Activated CD4-positive, alpha-beta memory T cell treated with anti-CD3 and anti-CD28 coated beads, Interleukin-2, amount 10 ng/mL, durations not matched to agents 7 days and 5 days (primary cell): Measurements from ENCODE around the gene MPZ. TPM values are rescaled to one million over a fixed set of nuclear protein-coding genes. Genes with fewer than 3 reads are reported as not detected.

Source experiments
- CTCF ChIA-PET: fragments of 350-600 bp; sonication (Branson Sonifier 250); formaldehyde crosslinking; loops from one replicate; lab custom pipeline; 2021; ENCODE audit warnings: antibody characterized with exemption, inconsistent platforms; lab: Charles Lee
- POLR2A ChIA-PET: fragments of 350-600 bp; sonication (Branson Sonifier 250); formaldehyde crosslinking; loops from one replicate; lab custom pipeline; 2021; ENCODE audit warnings: antibody characterized with exemption; lab: Charles Lee
- DNase-seq: peaks from one replicate; pipeline ENCODE4 v3.0.0-alpha.2; 2020
- H3K27ac Mint-ChIP-seq: one replicate; pipeline ENCODE4 v1.8.0; 2021; ENCODE audit warnings: mild to moderate bottlenecking, mixed read lengths
- H3K27me3 Mint-ChIP-seq: one replicate; pipeline ENCODE4 v1.8.0; 2021; ENCODE audit warnings: mixed read lengths
- H3K36me3 Mint-ChIP-seq: one replicate; pipeline ENCODE4 v1.8.0; 2021; ENCODE audit warnings: low read depth, mixed read lengths
- H3K4me1 Mint-ChIP-seq: one replicate; pipeline ENCODE4 v1.8.0; 2021; ENCODE audit warnings: mixed read lengths
- H3K4me3 Mint-ChIP-seq: one replicate; pipeline ENCODE4 v1.8.0; 2021; ENCODE audit warnings: mild to moderate bottlenecking, mixed read lengths
- H3K9me3 Mint-ChIP-seq: one replicate; pipeline ENCODE4 v1.8.0; 2021; ENCODE audit warnings: mixed read lengths
- total RNA-seq, 2 experiments: library from RNA; stranded (reverse); gene quantifications; one replicate each; pipeline ENCODE4 v1.2.3, GENCODE V29; 2021

The MPZ gene
- total RNA-seq, 2 experiments from 2014 or later = 5.9 to 8.1 TPM

- Mint-ChIP-seq H3K9me3 (no peaks in the 10 kb centered on the region), H3K4me3 (peak within 1 kb of the TSS; percentile 93), H3K36me3 (peaks cover 10% of the 10 kb centered on the region), H3K27ac (peak within 1 kb of the TSS; percentile 95), H3K4me1 (peaks cover 20% of the 10 kb centered on the region), H3K27me3 (peaks cover 3% of the 10 kb centered on the region)
- CTCF ChIA-PET = interaction anchor here (0.5 to 2.9 kb wide), 12 partner anchors 8 to 217 kb away, joined by 3 to 17 read pairs (median 3); partner anchors contain the start of genes CFAP126, NDUFS2 and TOMM40L
- POLR2A ChIA-PET = interaction anchor here (0.6 to 3.0 kb wide), 23 partner anchors 8 to 412 kb away, joined by 3 to 28 read pairs (median 4); partner anchors contain the start of genes ARHGAP30, CFAP126, NDUFS2 and NIT1
- peak; percentile 91 for DNase-seq
These were observed 4.6 kb upstream of the MPZ start, which contains the start of gene SDHC for GRCh38 chr1:161314201-161314981. Gene SDHC (plus strand): TSS chr1:161314381. CDS start chr1:161314406, 25 bp downstream.

GRCh38 chr1:161313554-161314200 lies 3.9 kb upstream of the MPZ start:
- ChIA-PET POLR2A (interaction anchor here (0.6 to 3.0 kb wide), 18 partner anchors 8 to 412 kb away, joined by 3 to 28 read pairs (median 4); partner anchors contain the start of genes CFAP126, NDUFS2, NIT1 and PFDN2), CTCF (interaction anchor here (1.1 to 2.9 kb wide), 10 partner anchors 9 to 112 kb away, joined by 3 to 17 read pairs (median 4); partner anchors contain the start of genes CFAP126, NDUFS2 and TOMM40L)
- Mint-ChIP-seq H3K4me1 (peaks cover 20% of the 10 kb centered on the region), H3K36me3 (peaks cover 10% of the 10 kb centered on the region), H3K27ac (peak overlapping the region; percentile 95), H3K9me3 (no peaks in the 10 kb centered on the region), H3K4me3 (peak overlapping the region; percentile 93), H3K27me3 (peaks cover 3% of the 10 kb centered on the region)
- no peak for DNase-seq

- CTCF ChIA-PET = interaction anchor here (1.0 to 1.1 kb wide), 2 partner anchors 119 to 126 kb away, joined by 3 read pairs; no protein-coding TSS in a partner anchor
These were observed 1.9 kb upstream of the MPZ start for GRCh38 chr1:161311595-161312181.

GRCh38 chr1:161307892-161308638 lies 1.7 kb downstream of the MPZ start:
- POLR2A ChIA-PET = interaction anchor here (0.6 kb wide), 1 partner anchor 128 kb away, joined by 3 read pairs; no protein-coding TSS in a partner anchor
- no peak overlapping the region for H3K4me3 Mint-ChIP-seq

More at GRCh38 chr1:161311595-161312181, 1.9 kb upstream of the MPZ start:
- Mint-ChIP-seq H3K4me1 (peaks cover 25% of the 10 kb centered on the region), H3K27me3 (peaks cover 3% of the 10 kb centered on the region), H3K4me3 (no peak overlapping the region), H3K9me3 (no peaks in the 10 kb centered on the region), H3K27ac (no peak overlapping the region), H3K36me3 (peaks cover 7% of the 10 kb centered on the region)
- POLR2A ChIA-PET = no interaction called here
- no peak for DNase-seq

GRCh38 chr1:161307230-161307768 lies 2.5 kb downstream of the MPZ start:
- peaks cover 7% of the 10 kb centered on the region for H3K36me3 Mint-ChIP-seq
- H3K9me3 Mint-ChIP-seq = no peaks in the 10 kb centered on the region
- no peak for DNase-seq
- peaks cover 3% of the 10 kb centered on the region for H3K27me3 Mint-ChIP-seq
- H3K27ac Mint-ChIP-seq = peak overlapping the region; percentile 55
- H3K4me3 Mint-ChIP-seq = peak overlapping the region; percentile 15
- H3K4me1 Mint-ChIP-seq = peaks cover 37% of the 10 kb centered on the region
- ChIA-PET CTCF (interaction anchor here (1.1 to 4.2 kb wide), 5 partner anchors 12 to 142 kb away, joined by 4 to 36 read pairs (median 8); partner anchors contain the start of genes PPOX and TOMM40L), POLR2A (interaction anchor here (2.3 to 2.5 kb wide), 2 partner anchors 7 to 125 kb away, joined by 5 to 28 read pairs; partner anchors contain the start of gene SDHC)

More at GRCh38 chr1:161307892-161308638, 1.7 kb downstream of the MPZ start:
- no peak for DNase-seq
- H3K27me3 Mint-ChIP-seq = peaks cover 3% of the 10 kb centered on the region
- no peak overlapping the region for H3K27ac Mint-ChIP-seq
- CTCF ChIA-PET = interaction anchor here (1.1 to 4.2 kb wide), 3 partner anchors 11 to 82 kb away, joined by 6 to 36 read pairs (median 17); partner anchors contain the start of gene TOMM40L
- peaks cover 7% of the 10 kb centered on the region for H3K36me3 Mint-ChIP-seq
- peaks cover 37% of the 10 kb centered on the region for H3K4me1 Mint-ChIP-seq
- H3K9me3 Mint-ChIP-seq = no peaks in the 10 kb centered on the region

GRCh38 chr1:161305867-161306519 lies 3.8 kb downstream of the MPZ start:
- peaks cover 3% of the 10 kb centered on the region for H3K27me3 Mint-ChIP-seq
- no peaks in the 10 kb centered on the region for H3K9me3 Mint-ChIP-seq
- CTCF ChIA-PET = interaction anchor here (0.6 to 4.2 kb wide), 14 partner anchors 13 to 151 kb away, joined by 3 to 36 read pairs (median 4); partner anchors contain the start of genes CFAP126, NDUFS2, PPOX and TOMM40L
- H3K36me3 Mint-ChIP-seq = peaks cover 7% of the 10 kb centered on the region
- peak overlapping the region; percentile 70 for H3K27ac Mint-ChIP-seq
- POLR2A ChIA-PET = interaction anchor here (0.7 to 2.5 kb wide), 11 partner anchors 9 to 124 kb away, joined by 3 to 28 read pairs (median 4); partner anchors contain the start of genes NDUFS2, SDHC and TOMM40L
- peaks cover 37% of the 10 kb centered on the region for H3K4me1 Mint-ChIP-seq
- peak; percentile 89 for DNase-seq
- H3K4me3 Mint-ChIP-seq = peak overlapping the region; percentile 89

DNA sequence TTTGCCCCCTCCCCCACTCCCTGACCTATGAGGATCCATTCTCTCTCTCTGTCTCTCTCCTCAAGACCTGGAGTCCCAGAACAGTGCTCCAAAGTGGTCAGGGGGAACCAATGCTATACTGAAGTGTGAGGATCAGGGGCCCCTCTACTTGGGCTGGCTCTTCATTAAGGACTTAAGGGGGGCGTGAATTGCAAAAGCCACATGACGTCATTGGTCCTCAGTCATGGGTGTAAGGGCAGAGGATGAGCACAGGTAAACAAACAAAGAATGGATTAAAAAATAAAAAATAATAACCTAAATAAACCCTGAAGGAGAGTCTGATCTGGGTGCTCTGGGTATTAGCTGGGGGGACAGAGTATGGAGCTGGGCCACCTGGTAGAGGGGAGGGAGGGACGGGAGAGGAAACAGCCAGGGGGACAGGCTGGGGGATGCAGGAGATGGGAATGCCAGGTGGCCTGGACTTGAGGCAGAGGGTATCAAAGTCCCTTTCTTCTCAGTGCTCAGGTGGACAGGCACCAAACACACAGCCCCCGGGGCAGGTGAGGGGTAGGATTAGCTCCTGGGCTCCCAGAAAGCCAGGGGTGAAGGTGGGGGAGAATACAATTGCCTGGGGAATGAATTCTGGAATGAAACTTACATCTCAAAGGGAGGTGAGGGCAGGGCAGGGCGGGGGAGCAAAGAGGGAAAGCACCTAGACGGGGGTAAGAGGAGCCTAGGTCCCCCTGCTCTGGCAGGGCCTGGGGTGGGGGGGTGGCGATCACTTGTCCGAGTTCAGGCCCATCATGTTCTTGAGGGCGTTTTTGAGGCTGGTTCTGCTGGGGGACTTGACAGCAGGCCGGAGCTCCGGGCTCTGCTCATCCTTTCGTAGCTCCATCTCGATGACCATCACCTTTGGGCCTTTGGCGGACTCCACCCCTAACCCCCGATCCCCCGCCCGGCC lies 4.6 kb downstream of the MPZ start:
- no peak for DNase-seq
- POLR2A ChIA-PET = interaction anchor here (1.3 to 2.5 kb wide), 7 partner anchors 9 to 123 kb away, joined by 3 to 28 read pairs (median 6); partner anchors contain the start of genes NDUFS2 and SDHC

GRCh38 chr1:161300478-161300877 lies 9.3 kb downstream of the MPZ start:
- Mint-ChIP-seq H3K27me3 (no peaks in the 10 kb centered on the region), H3K27ac (no peak overlapping the region), H3K9me3 (no peaks in the 10 kb centered on the region), H3K4me1 (peaks cover 25% of the 10 kb centered on the region), H3K36me3 (peaks cover 3% of the 10 kb centered on the region), H3K4me3 (no peak overlapping the region)
- ChIA-PET CTCF (no interaction called here), POLR2A (no interaction called here)
- DNase-seq = no peak

More for the DNA sequence above, 4.6 kb downstream of the MPZ start:
- Mint-ChIP-seq H3K36me3 (peaks cover 7% of the 10 kb centered on the region), H3K4me3 (peak overlapping the region; percentile 89), H3K4me1 (peaks cover 37% of the 10 kb centered on the region), H3K27ac (peak overlapping the region; percentile 70), H3K9me3 (no peaks in the 10 kb centered on the region), H3K27me3 (no peaks in the 10 kb centered on the region)
- CTCF ChIA-PET = interaction anchor here (0.6 to 4.2 kb wide), 13 partner anchors 13 to 151 kb away, joined by 3 to 36 read pairs (median 4); partner anchors contain the start of genes PPOX and TOMM40L

- Mint-ChIP-seq H3K27ac (no peak overlapping the region), H3K4me1 (peaks cover 15% of the 10 kb centered on the region), H3K9me3 (no peaks in the 10 kb centered on the region), H3K4me3 (no peak overlapping the region), H3K27me3 (no peaks in the 10 kb centered on the region), H3K36me3 (no peaks in the 10 kb centered on the region)
- DNase-seq = no peak
- POLR2A ChIA-PET = no interaction called here
- CTCF ChIA-PET = no interaction called here
These were observed 10.4 kb downstream of the MPZ start for GRCh38 chr1:161299347-161299746.

GRCh38 chr1:161298116-161298515 lies 11.7 kb downstream of the MPZ start:
- Mint-ChIP-seq H3K4me1 (peaks cover 5% of the 10 kb centered on the region), H3K36me3 (no peaks in the 10 kb centered on the region), H3K27me3 (no peaks in the 10 kb centered on the region), H3K27ac (no peak overlapping the region), H3K9me3 (no peaks in the 10 kb centered on the region), H3K4me3 (no peak overlapping the region)
- POLR2A ChIA-PET = no interaction called here
- DNase-seq = no peak
- CTCF ChIA-PET = no interaction called here
